Effector CD4-positive, alpha-beta T cell (primary cell): ENCODE results near the gene LDLRAD3.

Source experiments
- DNase-seq: peaks from one replicate; pipeline ENCODE4 v3.0.0-alpha.2; 2020

The LDLRAD3 gene

GRCh38 chr11:36054628-36055027 lies 110.8 kb downstream of the LDLRAD3 start:
- DNase-seq, result no peak

DNA sequence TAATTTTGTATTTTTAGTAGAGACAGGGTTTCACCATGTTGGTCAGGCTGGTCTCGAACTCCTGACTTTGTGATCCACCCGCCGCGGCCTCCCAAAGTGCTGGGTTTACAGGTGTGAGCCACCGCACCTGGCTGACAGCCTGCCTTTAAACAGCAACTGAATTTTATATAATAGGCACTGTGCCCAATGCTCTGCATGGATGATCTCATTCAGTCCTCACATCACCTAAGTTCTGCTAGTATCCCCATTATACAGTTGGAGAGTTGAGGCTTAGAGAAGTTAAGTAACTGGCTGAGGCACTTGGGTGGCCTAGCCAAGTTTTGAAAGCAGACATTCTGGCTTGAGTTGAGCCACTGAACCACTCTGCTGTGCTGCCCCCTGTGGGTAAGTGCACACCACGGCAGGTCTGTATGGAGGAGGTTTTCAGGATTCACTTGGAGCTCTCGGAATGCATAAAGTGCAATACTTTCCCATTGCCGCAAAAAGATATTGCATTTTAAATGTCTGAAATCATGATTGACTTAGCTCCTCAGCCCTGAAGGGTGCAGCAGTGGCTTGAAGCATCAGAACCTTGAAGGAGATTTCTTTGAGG lies 112.4 kb downstream of the LDLRAD3 start:
- DNase-seq, result no peak

DNA sequence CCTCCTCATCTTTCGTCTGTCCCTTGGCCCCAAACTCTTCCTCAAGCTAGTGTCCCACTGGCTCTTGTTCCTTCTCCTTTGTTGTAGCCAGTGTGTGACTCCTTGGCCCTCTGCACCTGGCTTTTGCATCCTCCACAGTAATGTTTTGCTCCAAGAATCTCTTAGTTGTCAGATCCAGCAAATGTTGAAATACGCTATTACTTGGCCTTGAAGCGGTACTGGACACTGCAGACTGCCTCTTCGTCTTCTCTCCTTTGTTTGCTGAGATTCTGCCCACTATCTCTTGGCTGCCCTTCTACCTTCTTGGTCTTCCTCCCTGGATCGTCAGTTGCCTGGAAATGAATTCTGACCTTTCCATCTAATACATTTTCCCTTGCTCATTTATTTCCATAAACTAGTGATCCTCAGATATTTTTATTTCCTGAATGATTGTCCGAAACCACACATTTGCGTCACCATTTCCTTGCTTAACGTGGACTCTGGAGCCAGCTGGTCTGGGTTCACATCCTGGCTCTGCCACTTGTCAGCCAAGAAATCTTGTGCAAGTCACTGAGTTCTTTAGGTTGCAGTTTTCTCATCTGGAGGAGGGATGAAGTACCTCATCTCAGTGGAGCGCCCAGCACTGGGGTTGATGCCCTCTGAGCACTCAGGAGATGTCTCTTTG lies 113.6 kb downstream of the LDLRAD3 start:
- DNase-seq, result no peak

DNA sequence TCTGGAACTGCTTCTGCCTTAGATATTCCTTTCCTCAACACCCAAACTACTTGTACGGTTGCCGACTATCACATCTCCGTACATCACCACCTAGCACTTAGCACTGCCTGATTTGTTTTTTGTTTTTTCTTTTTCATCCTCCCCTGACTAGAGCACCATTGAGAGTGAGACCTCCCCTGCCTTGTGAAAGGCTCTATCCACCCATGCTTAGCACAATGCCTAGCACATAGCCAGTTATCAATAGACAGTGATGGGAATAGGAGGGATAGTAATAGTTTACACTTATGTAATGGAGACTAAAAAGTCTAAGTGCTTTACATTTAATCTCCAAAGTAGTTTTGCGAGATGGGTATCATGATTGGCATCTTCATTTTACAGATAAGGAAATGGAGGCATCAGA lies 115.8 kb downstream of the LDLRAD3 start:
- no peak for DNase-seq

DNA sequence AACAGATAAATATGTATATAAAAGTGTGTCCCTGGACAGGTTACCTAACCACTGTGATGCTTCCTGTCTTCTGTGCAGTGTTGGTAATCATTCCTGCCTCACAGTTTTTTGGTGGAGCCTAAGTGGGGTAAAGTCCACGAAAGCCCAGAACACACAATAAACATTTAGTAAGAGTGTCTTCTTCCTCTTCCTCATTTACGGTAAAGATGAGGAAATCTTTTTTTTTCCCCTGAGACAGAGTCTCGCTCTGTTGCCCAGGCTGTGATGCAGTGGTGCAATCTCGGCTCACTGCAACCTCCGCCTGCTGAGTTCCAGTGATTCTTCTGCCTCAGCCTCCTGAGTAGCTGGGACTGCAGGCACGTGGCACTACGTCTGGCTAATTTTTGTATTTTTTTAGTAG lies 117.1 kb downstream of the LDLRAD3 start:
- no peak for DNase-seq

GRCh38 chr11:36061471-36061870 lies 117.6 kb downstream of the LDLRAD3 start:
- no peak for DNase-seq

DNA sequence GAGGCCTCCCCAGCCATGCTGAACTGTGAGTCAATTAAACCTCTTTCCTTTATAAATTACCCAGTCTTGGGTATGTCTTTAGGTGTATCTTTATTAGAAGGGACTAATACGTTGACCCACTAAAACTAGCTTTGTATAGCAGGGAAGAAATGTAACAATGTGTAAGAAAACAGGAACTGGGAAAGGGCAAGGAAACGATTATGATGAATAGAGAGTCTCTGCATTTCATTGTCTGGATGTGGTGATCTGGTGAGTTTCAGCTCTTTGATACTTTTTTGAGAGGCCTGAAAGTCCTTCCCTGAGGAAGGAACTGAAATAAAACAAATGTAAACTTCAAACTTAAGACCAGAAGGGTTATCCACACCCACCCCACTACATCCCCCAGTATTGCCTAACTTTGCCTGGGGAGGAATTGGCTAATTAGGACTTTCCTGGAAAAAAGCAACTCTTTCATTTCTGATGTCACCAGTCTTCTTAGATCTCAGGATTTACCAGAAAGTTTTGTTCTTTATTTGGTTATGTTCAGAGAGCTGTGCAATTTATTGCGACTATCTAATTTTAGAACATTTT lies 119.0 kb downstream of the LDLRAD3 start:
- DNase-seq, result no peak

DNA sequence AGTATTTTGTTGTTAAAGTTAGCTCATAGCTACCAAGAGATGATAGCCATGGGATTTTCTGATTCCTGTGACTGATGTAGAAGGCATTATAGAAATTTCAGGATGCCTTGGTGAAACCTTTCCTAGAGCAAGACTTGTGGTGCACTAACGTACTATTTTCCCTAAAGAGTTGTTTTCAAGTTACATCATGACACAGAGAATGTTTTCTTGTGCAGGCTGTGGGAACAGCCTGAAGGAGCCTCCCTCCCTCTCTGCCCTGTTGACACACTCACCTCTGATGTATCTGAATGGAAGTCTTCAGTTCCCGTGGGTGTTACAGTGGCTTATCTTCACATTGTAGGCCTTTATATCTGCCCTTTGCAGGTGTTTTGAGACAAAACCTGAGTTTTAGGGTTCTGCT lies 121.6 kb downstream of the LDLRAD3 start:
- no peak for DNase-seq

- no peak for DNase-seq
Observed at GRCh38 chr11:36066891-36067290, 123.0 kb downstream of the LDLRAD3 start.

GRCh38 chr11:36069576-36070212 lies 125.8 kb downstream of the LDLRAD3 start:
- no peak for DNase-seq

DNA sequence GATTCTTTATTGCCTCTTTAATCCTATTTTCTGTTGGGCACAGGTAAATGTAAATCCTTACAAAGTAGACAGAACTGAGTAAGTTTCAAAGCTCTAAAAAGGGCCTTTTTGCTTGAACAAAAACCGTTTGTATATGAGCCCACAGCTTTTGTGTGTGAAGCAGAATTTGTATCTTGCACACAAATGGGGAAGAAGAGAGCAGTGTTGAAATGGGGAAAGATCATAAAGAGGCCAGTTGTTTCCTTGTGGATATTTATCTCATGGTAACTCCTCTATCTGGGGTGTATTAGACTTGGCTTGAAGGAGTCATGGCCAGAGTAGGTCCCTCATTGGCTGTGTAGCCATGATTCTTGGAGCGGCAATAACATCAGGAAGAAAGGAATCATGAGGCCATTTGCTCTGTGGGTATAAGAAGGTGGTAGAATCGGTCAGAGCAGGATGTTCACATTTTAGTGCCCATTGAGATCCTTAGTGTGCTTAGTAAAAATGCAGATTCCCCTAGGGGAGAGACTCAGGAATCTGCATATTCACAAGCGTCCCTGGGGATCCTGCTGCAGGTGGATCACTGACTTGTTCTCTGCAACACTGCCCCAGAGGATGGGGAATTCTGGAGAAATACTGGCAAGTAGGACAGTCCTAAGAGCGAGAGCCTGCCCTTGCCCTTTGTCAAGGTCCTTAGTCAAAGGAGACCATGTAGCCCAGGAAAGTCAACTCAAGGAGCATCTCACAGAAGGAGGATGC lies 126.5 kb downstream of the LDLRAD3 start:
- DNase-seq, result no peak

DNA sequence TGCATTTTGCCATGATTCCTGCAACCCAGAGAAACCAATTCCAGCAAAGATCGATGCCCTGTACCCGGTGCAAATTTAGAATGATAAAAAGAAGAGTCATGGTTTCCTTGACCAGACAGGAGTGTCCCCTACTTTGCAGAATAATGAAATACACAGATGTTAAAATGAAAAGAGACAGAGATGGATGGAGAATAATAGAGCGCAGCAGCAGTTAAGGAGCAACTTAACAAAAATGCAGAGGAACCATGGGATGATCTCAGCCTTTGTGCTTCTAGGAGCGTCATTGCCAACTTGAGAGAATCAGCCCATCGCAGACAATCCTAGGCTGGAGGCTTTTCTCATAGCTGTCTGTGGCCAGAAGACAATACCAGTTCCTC lies 127.1 kb downstream of the LDLRAD3 start:
- DNase-seq, result no peak

- DNase-seq, result no peak
Observed at GRCh38 chr11:36071917-36072500, 128.1 kb downstream of the LDLRAD3 start.

DNA sequence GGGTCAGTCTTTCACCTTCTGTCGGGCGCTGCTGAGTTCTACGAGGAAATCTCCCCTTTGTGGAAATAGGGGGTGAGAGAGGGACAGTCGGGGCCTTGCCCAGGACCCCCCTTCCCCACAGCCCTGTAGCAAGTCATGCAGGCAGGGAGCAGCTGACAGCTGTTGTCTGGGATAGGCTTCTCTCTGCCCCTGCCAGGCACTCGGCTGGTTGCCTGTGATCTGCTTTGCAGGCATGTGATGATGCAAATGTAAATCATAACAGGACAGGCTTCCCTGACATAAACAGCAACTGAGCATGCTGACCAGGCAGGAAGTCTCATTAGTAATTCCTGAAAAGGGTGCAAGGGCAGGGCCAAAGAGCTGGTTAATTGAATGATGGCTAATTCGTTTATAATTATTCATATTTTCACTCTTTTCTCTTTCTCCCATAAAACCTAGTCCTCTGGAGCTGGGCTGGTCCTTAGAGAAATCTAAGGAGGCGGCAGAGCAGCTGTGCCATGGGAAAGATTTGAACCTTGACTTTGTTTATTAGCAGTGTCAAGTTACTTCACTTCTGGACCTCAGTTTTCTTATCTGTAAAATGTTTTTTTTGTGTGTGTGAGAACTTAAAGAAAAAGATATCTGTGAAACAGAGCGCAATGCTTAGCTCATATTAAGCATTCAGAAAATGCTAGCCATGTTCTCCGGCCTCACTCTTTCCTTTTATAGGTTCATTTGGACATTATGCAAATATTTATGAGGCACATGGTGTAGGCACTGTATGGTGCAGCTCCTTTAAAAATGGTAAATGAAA lies 129.7 kb downstream of the LDLRAD3 start:
- DNase-seq, result no peak

DNA sequence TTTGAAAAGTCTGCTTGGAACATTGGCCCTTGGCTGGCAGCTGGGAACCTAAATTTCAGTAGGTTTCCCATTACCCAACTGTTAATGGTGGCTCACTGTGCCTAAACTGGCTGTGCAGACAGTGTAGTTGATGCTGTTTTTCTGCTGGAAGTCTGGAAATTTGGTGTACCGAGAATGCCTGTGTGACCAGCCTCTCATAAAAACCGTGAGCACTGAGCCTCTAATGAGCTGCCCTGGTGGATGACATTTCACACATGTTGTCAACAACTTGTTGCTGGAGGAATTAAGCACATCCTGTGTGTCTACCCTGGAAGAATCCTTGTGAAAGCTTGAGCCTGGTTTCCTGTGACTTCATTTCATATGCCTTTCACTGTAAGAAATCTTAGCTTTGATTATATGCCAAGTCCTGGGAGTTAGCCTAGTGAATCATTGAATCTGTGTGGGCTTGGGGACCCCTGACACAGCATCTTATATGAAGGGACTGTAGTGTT lies 131.1 kb downstream of the LDLRAD3 start:
- DNase-seq, result no peak

- no peak for DNase-seq
Observed at GRCh38 chr11:36077368-36077767, 133.5 kb downstream of the LDLRAD3 start.

DNA sequence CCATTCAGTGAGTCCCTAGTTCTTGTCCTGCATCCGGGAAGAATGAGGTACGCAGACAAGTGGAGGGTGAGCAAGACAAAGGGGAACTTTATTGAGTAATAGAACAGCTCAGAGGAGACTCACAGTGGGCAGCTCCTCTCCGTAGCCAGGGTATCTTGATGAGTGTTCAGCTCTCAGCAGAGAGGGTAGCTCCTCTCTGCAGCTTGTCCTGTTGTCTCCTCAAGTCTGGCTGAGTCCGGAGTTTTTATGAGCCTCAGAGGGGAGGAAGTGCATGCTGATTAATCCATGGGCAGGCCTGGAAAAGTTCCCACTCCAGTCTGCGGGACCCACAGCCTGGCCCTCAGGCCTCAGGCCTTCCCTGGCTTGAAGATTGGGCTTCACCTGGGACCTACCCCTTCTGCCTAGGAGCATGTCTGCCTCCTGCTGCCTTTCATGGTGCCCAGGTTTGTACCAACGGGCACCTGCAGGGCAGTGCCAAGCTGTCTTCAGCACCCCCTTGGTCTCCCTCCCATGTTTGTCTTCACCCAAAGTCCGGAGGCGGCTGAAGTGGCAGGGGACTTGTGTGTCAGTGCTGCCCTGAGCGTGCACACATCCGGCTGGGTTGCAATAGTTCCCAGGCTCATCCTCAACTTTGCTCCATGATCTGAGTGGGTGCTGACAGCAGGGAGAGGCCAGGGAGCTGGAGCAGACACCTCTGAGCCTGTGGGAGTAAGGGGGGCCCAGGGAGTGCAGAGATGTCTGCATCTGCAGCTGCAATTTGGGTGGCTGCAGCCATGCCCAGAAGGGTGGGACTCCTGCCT lies 134.2 kb downstream of the LDLRAD3 start:
- DNase-seq, result no peak

GRCh38 chr11:36078686-36079055 lies 134.8 kb downstream of the LDLRAD3 start:
- no peak for DNase-seq

DNA sequence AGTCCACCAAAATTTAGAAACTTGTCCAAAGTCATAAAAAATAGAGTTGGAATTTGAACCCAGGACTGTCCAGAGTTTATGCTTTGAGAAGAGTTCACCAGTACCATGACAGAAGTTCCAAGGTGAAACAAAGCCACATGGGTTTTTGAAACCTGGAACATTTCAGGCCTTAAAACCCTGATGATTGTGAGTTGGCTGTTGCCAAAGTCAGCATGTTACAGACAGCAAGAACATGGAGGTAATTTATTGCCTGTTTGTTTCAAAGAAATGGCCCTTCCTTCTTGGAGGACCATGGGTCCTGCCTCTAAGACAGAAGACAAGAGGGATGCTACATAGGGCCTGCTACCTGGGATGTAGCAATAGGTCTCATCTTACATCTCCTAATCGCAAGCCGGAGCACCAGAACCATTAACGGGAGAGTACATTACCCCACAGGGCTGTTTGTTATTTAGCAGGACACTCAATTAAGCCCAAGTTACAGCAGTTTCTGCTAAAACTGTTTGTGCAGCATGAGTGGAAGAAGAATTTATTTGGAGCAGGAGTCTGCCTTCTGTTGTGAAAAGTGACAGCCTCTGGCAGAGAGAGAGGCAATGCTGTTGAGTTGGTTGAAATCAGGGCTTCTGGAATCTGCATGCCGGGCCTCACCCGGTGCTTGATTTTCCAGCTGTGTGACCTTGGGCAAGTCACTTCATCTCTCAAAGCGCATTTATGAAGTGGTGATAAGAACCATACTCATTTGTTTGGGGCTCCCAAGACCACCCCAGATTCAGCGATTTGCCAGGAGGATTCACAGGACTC lies 136.2 kb downstream of the LDLRAD3 start:
- no peak for DNase-seq

DNA sequence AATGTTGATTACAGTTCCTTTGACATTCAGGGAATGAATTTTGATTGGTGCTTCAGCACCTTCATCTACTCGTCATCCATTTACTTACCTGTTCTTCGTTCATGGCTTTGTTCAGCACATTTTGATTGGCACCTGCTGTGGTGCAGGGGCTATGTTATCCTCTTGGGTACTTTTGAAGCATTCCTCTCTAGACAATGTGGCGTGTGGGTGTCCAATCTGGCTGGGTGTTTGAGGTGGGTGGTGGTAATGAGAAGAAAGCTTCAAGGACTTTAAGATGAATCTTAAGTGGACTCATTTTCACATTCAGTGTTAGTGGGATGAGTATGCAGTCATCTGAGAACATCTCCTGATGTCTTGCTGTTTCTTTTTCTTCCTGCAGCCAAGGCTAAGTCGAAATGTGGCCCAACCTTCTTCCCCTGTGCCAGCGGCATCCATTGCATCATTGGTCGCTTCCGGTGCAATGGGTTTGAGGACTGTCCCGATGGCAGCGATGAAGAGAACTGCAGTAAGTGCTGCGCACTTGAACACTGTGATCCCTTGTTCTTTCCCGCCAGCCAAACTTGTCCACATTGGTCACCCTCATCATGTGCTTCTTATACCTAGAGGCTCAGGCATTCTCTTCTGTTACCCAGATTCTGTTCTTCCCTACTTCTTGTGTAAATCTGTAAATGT lies 137.5 kb downstream of the LDLRAD3 start:
- DNase-seq, result no peak
